GM18873 (cell line): Measurements from ENCODE around the gene ACTN1.
"Not testable (repeated sequence)": the region's sequence is repeated elsewhere in the genome, so short reads cannot be mapped to it uniquely, and the experiment has no call there.

Experiments used
- ATAC-seq: cut with Tn5 transposase; IDR thresholded peaks from one replicate; pipeline ENCODE4 v1.9.1; 2021; ENCODE audit warnings: mild to moderate bottlenecking, moderate library complexity, moderate number of reproducible peaks; ENCODE audit not compliant: unreplicated experiment, low FRiP score

Gene ACTN1

DNA sequence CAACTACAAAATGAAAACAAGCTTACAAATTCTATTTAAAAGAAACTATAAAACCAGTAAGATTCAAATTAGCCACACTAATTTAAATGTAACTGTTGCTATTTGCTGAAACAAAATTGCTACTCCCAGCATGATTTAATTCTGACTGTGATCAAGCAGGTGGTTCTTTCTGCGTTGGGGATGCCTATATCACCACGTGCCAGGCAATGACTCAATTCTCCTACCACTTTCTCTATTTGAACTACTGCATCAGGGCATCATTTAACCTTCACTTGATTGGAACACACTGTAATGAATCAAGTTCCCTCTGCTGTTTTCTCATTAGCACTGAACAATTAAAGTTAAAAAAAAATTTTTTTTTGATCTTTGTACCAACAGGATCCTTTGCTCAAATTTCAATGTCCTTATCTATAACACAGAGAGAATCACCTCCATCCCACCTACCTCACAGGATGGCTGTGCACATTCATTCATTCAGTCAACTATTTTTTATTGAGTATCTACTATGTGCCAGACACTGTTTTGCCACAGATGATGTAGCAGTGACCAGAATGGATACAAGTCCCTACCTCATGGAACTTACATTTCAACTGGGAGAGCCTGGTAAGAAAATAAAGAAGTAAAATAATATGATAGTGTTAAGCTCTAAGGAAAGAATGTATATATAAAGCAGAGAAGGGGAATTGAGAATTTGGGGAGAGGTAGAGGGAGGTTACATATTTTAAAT, 8.0 kb upstream of the ACTN1 start:
- no peak for ATAC-seq

DNA sequence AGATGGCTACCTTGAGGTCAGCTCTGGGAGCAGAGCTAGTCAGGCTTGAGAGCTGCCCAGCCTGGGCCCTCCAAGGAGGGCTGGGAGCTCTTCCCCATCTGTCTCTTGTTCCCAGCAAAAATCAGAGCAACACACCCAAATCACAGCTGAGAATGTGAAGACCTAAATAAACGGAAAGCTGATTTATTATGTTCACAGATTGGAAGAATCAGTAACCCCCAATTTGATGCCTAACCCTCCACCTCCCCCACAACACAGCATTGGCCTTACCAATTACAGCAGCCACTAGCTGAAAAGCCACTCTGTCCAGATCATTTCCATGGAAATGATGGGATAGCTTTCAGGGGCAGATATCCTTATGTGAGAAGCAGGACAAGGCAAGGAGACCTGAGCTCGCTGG, 7.1 kb upstream of the ACTN1 start:
- ATAC-seq: no peak

DNA sequence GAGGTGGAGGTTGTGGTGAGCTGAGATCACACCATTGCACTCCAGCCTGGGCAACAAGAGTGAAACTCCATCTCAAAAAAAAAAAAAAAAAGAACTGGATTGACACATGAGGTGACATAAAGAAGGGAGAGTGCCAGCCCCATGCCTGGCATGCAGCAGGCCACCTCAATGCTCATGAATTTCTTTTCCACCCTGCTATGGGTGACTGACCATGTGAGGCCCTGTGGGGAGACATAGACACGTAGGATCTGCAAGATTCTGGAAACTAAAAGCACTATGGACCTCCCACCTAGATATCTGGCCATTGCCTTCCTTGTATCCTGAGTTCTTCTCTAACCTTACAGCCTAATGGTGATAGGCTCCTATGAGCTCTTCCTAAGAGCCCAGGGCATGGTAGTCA, 5.6 kb upstream of the ACTN1 start:
- ATAC-seq: no peak

DNA sequence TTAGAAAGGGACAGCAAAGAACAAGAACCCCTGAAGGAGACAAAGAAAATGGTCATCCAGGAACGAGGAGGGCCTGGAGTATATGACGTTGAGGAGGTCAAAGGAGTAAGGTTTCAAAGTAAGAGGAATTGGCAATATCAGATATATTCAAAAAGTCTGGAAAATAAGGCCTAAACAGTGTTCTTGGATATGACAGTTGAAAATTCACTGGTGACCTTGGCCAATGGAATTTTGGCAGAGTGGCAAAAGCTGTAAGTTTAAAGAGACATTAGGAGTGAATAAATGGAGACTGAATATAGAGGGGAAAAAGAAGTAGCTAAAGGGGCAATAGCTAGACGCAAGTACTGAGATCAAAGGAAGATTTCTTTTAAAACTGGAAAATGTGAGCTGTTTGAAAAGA, 4.1 kb upstream of the ACTN1 start:
- no peak for ATAC-seq

DNA sequence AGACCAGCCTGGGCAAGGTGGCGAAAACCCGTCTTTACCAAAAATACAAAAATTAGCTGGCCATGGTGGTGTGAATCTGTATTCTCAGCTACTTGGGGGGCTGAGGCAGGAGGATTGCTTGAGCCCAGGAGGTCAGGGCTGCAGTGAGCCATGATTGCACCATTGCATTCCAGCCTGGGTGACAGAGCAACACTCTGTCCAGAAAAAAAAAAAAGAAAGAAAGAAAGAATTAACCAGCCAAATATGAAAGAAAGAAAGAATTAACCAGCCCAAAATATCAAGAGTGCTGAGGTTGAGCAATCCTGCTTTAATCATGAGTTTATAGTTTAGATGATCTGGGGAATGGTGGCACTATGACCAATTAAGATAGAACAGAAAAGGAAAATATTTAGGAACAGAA, 3.5 kb upstream of the ACTN1 start:
- ATAC-seq: no peak

DNA sequence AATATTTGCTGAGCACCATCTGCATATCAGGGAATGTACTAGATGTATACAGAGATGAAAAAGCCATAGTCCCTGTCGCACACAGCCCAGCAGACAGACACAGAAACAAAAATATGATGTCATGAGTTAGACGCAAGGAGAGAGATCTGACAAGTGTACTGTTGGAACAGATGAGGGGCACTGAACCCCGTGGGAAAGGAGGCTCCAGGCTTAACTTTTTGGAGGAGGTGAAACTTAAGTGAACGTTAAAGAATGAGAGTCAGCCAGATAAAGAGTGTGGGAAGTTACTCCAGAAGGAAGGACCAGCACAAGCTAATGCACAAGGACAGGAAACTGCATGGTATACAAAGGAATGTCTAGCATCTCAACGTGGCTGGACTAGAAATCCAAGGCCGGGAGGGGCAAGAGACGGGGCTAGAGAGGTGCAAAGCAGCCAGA, 2.5 kb upstream of the ACTN1 start:
- ATAC-seq: no peak

DNA sequence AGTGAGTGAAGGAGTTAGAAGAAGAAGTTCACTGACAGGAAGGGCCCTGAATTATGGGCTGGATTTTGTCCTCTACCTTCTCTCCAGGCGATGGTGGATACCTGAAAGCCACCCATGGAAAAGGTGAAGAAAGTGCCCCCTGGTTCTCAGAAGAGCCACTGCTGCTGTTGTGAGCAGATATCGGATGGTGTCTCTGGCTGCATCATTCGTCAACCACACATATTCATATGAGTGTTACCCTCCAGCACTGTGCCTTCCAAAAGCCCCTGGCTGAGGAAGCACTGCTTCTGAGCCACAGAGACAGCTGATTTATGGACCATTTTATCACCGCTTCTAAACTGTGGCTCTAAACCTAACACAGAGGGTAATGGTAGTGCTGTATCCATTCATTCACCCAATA, 2.0 kb upstream of the ACTN1 start:
- no peak for ATAC-seq

DNA sequence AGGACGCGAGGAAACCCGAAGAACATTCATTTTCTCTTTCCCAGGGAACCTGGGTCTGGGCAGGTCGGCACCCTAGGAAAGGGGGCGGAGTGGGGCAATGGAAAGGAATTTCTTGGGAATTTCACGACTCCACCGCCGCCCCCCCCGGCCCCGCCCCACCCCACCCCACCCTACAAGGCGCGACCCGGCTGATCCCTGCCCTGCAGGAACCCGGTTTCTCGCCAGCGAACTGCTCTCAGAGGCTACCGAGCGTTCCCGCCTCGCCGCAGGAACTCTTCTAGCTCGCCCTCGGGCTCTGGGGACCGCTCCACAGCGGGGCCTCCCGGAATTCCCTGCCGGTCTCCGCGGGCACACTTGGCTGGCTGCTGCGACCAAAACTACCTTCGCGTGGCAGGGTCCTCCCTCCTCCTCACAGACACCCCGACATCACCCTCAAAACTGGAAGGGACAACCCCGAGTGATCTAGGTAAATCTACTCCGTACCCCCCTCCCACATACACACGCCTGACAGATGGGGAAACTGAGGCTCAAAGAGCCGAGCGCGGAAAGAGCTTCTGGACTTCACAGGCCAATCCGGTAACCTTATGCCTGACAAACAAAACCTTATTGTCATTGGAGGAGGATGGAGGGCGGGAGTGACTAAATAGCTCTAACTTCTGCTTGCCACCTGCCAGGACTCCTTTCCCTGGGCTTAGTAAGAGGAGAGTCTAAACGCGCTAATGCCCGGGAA, 785 bp upstream of the ACTN1 start:
- no peak for ATAC-seq

DNA sequence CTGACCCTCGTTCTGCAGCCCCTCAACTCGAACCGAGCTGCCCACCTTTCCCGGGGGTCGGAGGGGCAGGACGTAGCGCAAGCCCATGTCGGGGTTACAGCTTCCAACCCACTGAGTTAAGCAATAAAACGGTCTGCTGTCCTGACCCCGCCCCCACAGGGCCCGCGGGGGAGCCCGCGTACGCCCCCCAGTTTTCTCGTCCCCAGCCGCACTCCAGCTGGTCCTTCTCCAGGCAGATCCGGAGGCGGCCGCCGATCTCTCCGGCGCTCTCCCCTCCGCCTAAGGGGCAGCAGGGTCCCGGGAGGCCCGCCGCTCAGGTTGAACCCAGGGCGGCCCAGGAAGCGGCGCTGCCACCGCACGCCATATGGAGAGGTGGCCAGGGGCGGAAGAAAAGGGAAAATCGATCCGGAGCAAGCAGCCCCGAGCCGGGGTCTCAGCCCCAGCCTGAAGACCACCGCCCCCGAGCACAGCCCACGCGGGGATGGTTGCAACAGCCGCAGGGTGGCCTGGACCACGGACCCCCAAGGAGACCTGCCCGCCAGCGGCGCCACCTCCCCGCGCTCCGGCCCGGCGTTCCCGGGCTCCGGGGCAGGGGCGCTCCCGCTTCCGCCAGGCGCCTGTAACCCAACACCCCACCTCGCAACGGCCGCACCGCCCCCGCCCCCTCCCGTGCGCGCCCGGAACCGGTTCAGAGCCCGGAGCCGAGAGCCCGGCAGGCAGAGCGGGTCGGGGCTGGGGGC, 760 bp downstream of the ACTN1 start:
- ATAC-seq: no peak

DNA sequence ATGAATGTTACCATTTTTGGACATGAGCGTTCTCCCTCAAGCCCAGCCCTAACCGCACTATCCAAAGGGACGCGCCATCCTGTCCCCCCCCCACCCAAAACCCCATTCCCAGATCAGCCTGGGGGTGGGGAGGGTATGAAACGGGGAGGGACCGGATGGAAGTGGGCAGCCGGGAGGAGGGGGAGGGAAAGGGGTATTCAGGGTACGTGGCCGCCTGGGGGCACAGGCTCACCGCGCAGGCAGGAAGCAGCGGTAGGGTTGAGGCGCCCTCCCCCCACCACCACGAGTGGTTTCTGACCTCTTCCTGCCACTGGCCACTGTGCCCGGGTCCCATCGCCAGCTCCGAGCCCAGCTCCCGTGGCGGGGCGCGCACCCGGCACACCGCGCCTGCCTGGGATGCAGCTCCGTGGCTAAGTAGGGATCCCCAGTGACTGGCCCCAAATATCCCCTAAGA, 1.4 kb downstream of the ACTN1 start:
- ATAC-seq: no peak

DNA sequence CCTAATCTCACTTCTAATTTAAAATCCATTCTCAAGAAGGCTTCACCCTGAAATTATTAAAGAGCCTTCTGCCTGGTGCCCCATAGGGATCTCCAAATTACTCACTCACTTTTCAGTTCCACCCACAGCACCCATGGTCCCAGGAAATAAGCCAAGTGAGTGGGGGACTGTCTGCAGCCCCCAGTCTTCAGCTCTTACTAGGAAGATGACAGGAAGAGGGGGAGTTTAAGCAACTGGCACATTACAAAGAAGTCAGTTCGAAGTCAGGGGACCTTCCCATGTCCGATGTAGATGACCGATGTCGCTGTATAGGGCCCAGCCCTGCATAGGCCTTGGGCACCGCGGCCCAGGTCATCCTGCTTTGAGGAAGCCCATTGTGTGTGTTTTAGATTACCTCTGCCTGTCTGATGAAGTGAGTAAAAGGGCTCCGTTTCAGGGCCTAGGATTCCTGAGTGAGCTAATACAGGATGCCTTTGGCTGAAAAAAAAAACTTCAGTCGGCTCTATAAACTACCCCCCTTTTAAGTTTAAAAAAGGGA, 1.9 kb downstream of the ACTN1 start:
- no peak for ATAC-seq

DNA sequence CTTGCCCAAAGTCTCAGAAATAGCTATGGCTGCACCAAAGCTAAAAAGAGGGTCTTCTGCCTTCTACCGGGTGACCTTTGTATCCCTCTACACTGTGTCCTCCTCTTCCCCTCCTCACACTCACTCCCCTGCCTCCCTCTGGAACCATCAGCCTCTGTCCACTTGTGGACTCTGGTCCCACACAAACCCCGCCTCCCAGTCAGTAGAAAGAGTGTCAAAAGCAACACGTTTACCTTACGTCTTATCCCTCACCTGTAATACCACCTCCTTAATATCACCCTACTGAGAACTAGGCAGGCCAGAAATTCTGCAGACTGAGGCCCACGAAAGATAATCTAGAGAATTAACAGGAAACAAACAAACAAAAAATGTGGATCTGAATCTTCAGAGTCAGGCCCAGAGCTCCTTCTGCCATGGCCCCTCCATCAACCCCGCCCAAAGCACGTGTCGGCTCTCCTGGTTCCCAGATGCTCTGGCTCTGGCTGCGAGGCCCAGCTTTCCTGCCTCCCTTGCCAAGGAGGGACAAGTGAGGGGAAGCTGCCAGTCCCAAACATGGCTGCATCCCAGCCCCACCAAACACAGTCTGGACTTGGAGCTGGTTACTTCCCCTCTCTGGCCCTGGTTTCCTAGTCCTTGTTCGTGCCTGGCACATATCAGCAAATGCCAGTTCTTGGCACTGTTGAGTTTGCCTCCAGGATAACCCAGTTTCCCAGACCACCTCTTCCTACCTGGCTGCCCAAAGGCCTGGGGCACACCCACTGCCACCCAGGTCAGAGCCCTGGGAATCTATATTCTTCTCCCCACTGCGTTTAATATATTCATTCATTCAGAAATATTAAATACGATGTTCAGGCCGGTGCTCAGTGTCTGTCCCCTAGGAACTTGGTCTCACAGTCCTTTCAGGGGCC, 2.7 kb downstream of the ACTN1 start:
- ATAC-seq: no peak

DNA sequence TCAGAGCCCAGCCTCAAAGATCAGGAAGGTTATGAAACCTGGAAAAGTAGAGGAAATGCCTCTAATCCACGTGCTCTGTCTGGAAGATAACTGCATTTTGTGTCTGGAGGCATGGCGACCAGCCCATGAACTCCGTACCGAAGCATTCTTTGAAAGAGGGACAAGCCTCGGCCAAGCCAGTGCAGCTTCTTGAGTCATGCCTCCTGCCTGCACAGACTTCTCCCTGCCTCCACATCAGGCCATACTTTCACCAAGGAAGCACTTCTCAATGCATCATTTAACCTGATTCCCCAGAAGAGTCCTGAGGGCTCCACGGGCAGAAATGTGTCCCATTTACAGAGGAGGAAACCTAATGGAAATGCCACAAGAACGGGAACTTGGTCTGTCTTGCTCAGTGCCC, 3.4 kb downstream of the ACTN1 start:
- no peak for ATAC-seq

DNA sequence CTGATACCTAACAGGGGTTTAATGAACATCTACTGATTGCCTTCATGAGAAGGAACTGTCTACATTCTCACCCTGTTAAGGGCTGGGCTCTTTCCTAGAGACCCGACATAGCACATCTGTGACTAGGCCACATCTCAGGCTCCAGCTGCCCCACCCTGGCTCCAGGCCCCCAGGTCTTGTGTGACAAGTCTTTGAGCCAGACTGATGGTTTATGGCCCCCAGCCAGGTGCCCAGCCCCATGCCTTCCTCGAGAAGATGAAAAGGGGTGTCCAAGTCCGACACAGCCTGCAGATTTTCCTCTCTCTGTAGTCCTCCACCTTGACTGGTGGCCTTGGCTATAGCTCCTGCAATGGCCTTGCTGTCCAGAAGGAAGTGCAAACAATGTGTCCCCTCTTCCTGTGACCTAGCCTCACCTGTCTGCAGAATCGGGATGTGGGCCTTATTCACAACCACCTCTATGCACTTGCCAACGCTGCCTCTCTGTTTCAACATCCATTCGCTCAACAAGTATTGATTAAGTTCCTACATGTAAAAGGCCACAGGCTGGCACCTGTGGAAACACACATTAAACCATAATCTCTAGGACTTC, 4.2 kb downstream of the ACTN1 start:
- ATAC-seq: no peak

DNA sequence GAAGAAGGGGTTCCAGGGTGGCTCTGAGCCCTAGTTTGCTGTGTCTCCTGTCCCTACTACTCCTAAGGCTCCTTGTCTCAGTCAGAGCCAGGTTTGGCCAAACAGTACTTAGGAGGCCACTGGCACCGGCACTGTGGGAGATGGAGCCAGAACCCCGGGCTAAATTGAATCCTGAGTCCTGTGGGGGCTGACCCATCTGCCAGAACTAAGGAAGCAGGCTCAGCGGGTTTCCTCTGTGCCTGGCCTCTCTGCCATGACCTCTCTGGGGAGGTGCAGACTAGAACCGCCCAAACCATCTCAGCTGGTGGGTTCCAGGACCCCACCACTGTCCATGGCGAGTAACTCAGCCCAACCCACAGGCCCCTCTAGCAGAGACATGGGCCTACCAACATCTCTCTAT, 5.5 kb downstream of the ACTN1 start:
- no peak for ATAC-seq

DNA sequence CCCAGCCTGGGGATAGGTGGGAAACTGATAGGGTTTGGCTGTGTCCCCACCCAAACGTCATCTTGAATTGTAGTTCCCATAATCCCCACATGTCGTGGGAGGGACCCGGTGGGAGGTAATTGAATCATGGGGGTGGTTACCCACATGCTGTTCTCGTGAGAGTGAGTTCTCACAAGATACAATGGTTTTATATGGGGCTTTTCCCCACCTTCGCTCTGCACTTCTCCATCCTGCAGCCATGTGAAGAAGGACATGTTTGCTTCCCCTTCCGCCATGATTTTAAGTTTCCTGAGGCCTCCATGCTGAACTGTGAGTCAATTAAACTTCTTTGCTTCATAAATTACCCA, 5.9 kb downstream of the ACTN1 start:
- ATAC-seq: not testable (repeated sequence)

DNA sequence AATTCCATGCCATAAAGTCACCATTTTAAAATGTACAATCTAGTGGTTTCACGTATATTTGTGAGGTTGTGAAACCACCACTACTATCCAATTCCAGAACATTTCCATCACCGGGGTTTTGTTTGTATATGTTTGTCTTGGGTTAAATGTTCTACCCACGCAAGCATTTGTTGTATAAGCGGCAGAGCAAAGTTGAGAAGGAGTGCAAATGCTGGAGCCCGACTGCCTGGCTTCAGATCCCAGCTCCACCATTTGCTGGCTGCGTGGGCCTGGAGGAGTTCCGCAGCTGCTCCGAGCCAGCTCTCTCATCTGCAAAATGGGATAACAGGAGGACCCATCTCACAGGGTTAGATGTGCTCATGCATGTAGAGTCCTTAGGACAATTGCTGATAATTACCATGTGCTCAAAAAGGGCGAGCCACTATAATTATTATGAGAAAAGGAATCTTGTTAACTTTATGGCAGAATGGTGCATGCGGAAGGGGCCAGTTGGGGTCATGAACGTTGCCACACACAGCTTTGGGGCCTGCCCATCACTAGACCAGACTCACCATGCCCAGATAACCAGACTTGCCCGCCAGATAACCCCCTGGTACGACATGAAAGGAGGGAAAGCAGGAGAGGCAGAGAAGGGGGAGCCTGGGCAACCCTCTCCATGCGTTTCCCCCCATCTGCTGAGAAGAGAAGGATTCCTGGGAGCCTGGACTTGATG, 6.4 kb downstream of the ACTN1 start:
- no peak for ATAC-seq

DNA sequence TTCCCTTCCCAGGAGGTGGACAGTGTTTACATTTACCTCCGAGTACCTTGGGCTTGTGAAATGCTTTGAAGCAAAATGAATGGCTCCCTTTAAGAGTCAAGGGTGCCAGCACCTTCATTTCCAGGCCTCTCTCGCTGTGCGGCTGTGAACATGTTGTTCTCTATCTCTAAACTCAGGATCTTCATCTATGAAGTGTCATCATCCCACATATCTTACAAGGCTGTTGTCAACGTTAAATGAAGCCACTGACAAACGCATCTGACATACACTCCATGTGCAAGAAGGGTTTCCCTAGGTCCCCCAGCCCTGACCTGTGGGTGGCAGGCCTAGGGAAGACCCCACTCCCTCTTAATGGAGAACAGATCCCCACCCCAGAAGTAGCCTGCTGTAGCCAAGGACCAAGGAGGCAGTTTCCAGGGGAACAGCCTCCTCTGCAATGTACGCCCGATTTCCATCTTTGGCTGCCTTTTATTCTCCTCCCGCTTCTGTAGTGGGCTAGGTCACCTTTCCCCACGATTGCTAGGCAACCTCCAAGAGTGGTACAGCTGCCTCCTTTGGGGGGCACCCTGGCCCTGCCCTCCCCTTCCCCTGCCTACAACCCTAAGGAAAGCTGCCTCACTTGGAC, 7.6 kb downstream of the ACTN1 start:
- no peak for ATAC-seq

DNA sequence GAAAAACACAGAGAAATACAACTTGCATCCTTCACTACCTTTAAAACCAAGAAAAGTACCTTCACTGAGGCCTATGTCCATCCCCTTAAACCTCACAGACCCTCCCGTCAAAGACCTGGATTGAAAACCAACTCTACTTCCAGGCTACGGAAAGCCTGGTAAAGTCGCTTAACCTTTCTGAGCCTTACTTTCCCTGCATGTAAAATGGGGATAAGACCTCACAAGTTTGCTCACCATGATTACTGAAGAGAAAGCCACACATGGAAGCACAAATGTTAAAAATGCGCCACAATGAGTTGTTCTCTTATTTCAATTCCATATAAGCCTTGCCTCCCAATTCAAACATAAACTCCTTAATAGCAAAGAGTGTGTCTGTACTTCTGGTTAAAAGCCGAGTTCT, 8.4 kb downstream of the ACTN1 start:
- ATAC-seq: no peak
